Germinal center (tissue), 1 donor: ENCODE data around the gene GFM2.
"Not testable (repeated sequence)": the region's sequence is repeated elsewhere in the genome, so short reads cannot be mapped to it uniquely, and the experiment has no call there.

Experiments
- DNase-seq: peaks from one replicate; pipeline ENCODE4 v3.0.0; 2012; ENCODE audit warnings: mixed read lengths, low spot score

GFM2 gene

GRCh38 chr5:74717596-74717995 lies 49.3 kb downstream of the GFM2 start:
- DNase-seq = no peak

- DNase-seq = no peak
These were observed 73.7 kb downstream of the GFM2 start for GRCh38 chr5:74693191-74693590.

GRCh38 chr5:74686962-74687751 lies 79.8 kb downstream of the GFM2 start:
- no peak for DNase-seq

GRCh38 chr5:74685979-74686631 lies 80.8 kb downstream of the GFM2 start:
- DNase-seq = peak; percentile 45

GRCh38 chr5:74684900-74685851 lies 81.7 kb downstream of the GFM2 start, which contains the start of gene HEXB:
Gene HEXB, plus strand, starts transcription at chr5:74685233. Its CDS starts 28 bp downstream, at chr5:74685261.
- DNase-seq = peak; percentile 72

GRCh38 chr5:74679966-74680365 lies 87.0 kb downstream of the GFM2 start:
- no peak for DNase-seq

- DNase-seq = not testable (repeated sequence)
These were observed 87.6 kb downstream of the GFM2 start for GRCh38 chr5:74679300-74679699.

- not testable (repeated sequence) for DNase-seq
These were observed 88.8 kb downstream of the GFM2 start for GRCh38 chr5:74678123-74678522.

- not testable (repeated sequence) for DNase-seq
These were observed 90.5 kb downstream of the GFM2 start for GRCh38 chr5:74676466-74676865.

GRCh38 chr5:74673011-74673790 lies 93.7 kb downstream of the GFM2 start:
- DNase-seq = no peak

- DNase-seq = no peak
These were observed 94.6 kb downstream of the GFM2 start for GRCh38 chr5:74672215-74672877.
